Progenitor cell of endocrine pancreas (in vitro differentiated cells): ENCODE data around the gene PAX7. TPM values are rescaled to one million over a fixed set of nuclear protein-coding genes. Genes with fewer than 3 reads are reported as not detected.

ENCODE experiments used
- DNase-seq: peaks from one replicate; pipeline ENCODE4 v3.0.0; 2021; ENCODE audit warnings: low spot score; ENCODE audit not compliant: unreplicated experiment
- H3K27ac Mint-ChIP-seq: 2 replicates; pipeline ENCODE4 v1.8.0; 2021; ENCODE audit warnings: mild to moderate bottlenecking, moderate library complexity, mixed read lengths
- H3K27me3 Mint-ChIP-seq: 2 replicates; pipeline ENCODE4 v1.8.0; 2021; ENCODE audit warnings: mixed read lengths
- H3K36me3 Mint-ChIP-seq: 2 replicates; pipeline ENCODE4 v1.8.0; 2022; ENCODE audit warnings: mixed read lengths; ENCODE audit not compliant: insufficient read depth
- H3K4me1 Mint-ChIP-seq: 2 replicates; pipeline ENCODE4 v1.8.0; 2021; ENCODE audit warnings: low read depth, mixed read lengths
- H3K4me3 Mint-ChIP-seq: 2 replicates; pipeline ENCODE4 v1.8.0; 2021; ENCODE audit warnings: low read depth, mild to moderate bottlenecking, moderate library complexity, mixed read lengths
- H3K9me3 Mint-ChIP-seq: 2 replicates; pipeline ENCODE4 v1.8.0; 2021; ENCODE audit warnings: low read depth, mixed read lengths
- CTCF ChIP-seq: fragments of 200-600 bp; sonication (generic); IDR thresholded peaks from one replicate; pipeline ENCODE4 v1.5.0; 2021; ENCODE audit warnings: antibody characterized with exemption, mild to moderate bottlenecking; ENCODE audit not compliant: unreplicated experiment
- total RNA-seq: library from RNA; stranded (reverse); gene quantifications from 2 replicates; pipeline ENCODE4 v1.2.1, GENCODE V29; 2021

PAX7 gene
- total RNA-seq, 1 donor from 2014 or later, result not detected

- no peak for TF ChIP-seq CTCF
- H3K9me3 Mint-ChIP-seq, result no peaks in the 10 kb centered on the region
- H3K27ac Mint-ChIP-seq, result no peak overlapping the region
- H3K27me3 Mint-ChIP-seq, result peaks cover 88% of the 10 kb centered on the region
- no peaks in the 10 kb centered on the region for H3K36me3 Mint-ChIP-seq
- no peak for DNase-seq
- H3K4me1 Mint-ChIP-seq, result peaks cover 11% of the 10 kb centered on the region
- no peak overlapping the region for H3K4me3 Mint-ChIP-seq
These were observed 13.8 kb downstream of the PAX7 start for GRCh38 chr1:18644446-18644845.

- Mint-ChIP-seq H3K4me1 (peaks cover 8% of the 10 kb centered on the region), H3K4me3 (no peak overlapping the region), H3K27me3 (peaks cover 88% of the 10 kb centered on the region), H3K36me3 (no peaks in the 10 kb centered on the region), H3K9me3 (no peaks in the 10 kb centered on the region), H3K27ac (no peak overlapping the region)
- no peak for DNase-seq
- TF ChIP-seq CTCF, result no peak
These were observed 14.5 kb downstream of the PAX7 start for GRCh38 chr1:18644973-18645746.

GRCh38 chr1:18645747-18646090, 15.1 kb downstream of the PAX7 start:
- H3K27me3 Mint-ChIP-seq, result peaks cover 88% of the 10 kb centered on the region
- no peak overlapping the region for H3K27ac Mint-ChIP-seq
- no peaks in the 10 kb centered on the region for H3K36me3 Mint-ChIP-seq
- no peaks in the 10 kb centered on the region for H3K9me3 Mint-ChIP-seq
- no peak overlapping the region for H3K4me3 Mint-ChIP-seq
- no peak for DNase-seq
- no peak for TF ChIP-seq CTCF
- H3K4me1 Mint-ChIP-seq, result peaks cover 6% of the 10 kb centered on the region

- Mint-ChIP-seq H3K27ac (no peak overlapping the region), H3K9me3 (no peaks in the 10 kb centered on the region), H3K27me3 (peaks cover 88% of the 10 kb centered on the region), H3K4me3 (no peak overlapping the region), H3K36me3 (no peaks in the 10 kb centered on the region), H3K4me1 (peaks cover 3% of the 10 kb centered on the region)
- no peak for DNase-seq
- TF ChIP-seq CTCF, result no peak
These were observed 15.6 kb downstream of the PAX7 start for GRCh38 chr1:18646091-18646785.

- H3K9me3 Mint-ChIP-seq, result no peaks in the 10 kb centered on the region
- H3K27ac Mint-ChIP-seq, result no peak overlapping the region
- H3K4me1 Mint-ChIP-seq, result peaks cover 3% of the 10 kb centered on the region
- H3K36me3 Mint-ChIP-seq, result no peaks in the 10 kb centered on the region
- DNase-seq, result no peak
- no peak overlapping the region for H3K4me3 Mint-ChIP-seq
- TF ChIP-seq CTCF, result no peak
- H3K27me3 Mint-ChIP-seq, result peaks cover 88% of the 10 kb centered on the region
These were observed 16.3 kb downstream of the PAX7 start for GRCh38 chr1:18646786-18647410.
